PC-9 (cell line): ENCODE data around the gene CRISPLD2. TPM values are rescaled to one million over a fixed set of nuclear protein-coding genes. Genes with fewer than 3 reads are reported as not detected.

Experiments
- BruUV-seq: library from RNA; stranded (reverse); fragments of 400-500 nt; replicated peaks from 2 replicates; lab custom pipeline; 2021; lab: Mats Ljungman, UMichigan
- CTCF ChIA-PET: fragments of 300-600 bp; sonication (Branson Sonifier 250); formaldehyde crosslinking; loops from one replicate; lab custom pipeline; 2022; ENCODE audit warnings: antibody characterized with exemption; lab: Charles Lee
- POLR2A ChIA-PET: fragments of 300-600 bp; sonication (Branson Sonifier 250); formaldehyde crosslinking; loops from one replicate; lab custom pipeline; 2022; ENCODE audit warnings: antibody characterized with exemption; ENCODE audit not compliant: unreplicated experiment; lab: Charles Lee
- DNase-seq, 2 experiments: peaks; one replicate each; pipeline versions ENCODE4 v3.0.0 to v3.0.0-alpha.2; 2015 to 2022; ENCODE audit warnings: mixed read lengths in 1 of 2
- H2AFZ ChIP-seq: fragments of 200-600 bp; sonication (generic); 2 replicates; pipeline ENCODE4 v1.8.1; 2017; ENCODE audit warnings: antibody characterized with exemption
- H3F3A ChIP-seq: fragments of 200-600 bp; sonication (generic); 2 replicates; pipeline ENCODE4 v1.8.1; 2017; ENCODE audit warnings: antibody characterized with exemption, mild to moderate bottlenecking, low read depth; ENCODE audit not compliant: insufficient read depth
- H3K27ac ChIP-seq: fragments of 200-600 bp; sonication (generic); 2 replicates; pipeline ENCODE4 v1.6.1; 2016; ENCODE audit warnings: mixed run types
- H3K27me3 ChIP-seq: fragments of 200-600 bp; sonication (generic); 2 replicates; pipeline ENCODE4 v1.6.1; 2016; ENCODE audit warnings: low read depth, mixed run types; ENCODE audit not compliant: insufficient read depth
- H3K36me3 ChIP-seq: fragments of 200-600 bp; sonication (generic); 2 replicates; pipeline ENCODE4 v1.6.1; 2016; ENCODE audit warnings: low read depth, mixed run types
- H3K4me1 ChIP-seq: fragments of 200-600 bp; sonication (generic); replicated peaks from 2 replicates; pipeline ENCODE4 v1.6.1; 2016; ENCODE audit warnings: mixed run types; ENCODE audit not compliant: insufficient read depth
- H3K4me2 ChIP-seq: fragments of 200-600 bp; sonication (generic); 2 replicates; pipeline ENCODE4 v1.6.1; 2017; ENCODE audit warnings: mixed run types
- H3K4me3 ChIP-seq: fragments of 200-600 bp; sonication (generic); 2 replicates; pipeline ENCODE4 v1.6.1; 2016; ENCODE audit warnings: mixed run types
- H3K79me2 ChIP-seq: fragments of 200-600 bp; sonication (generic); 2 replicates; pipeline ENCODE4 v1.6.1; 2017; ENCODE audit warnings: low read depth, mixed run types
- H3K9me2 ChIP-seq: fragments of 200-600 bp; sonication (generic); 2 replicates; pipeline ENCODE4 v1.8.1; 2017; ENCODE audit warnings: mild to moderate bottlenecking; ENCODE audit not compliant: insufficient read depth
- H3K9me3 ChIP-seq: fragments of 200-600 bp; sonication (generic); 2 replicates; pipeline ENCODE4 v1.8.1; 2016; ENCODE audit warnings: low read depth; ENCODE audit not compliant: insufficient read depth
- H4K20me1 ChIP-seq: fragments of 200-600 bp; sonication (generic); 2 replicates; pipeline ENCODE4 v1.8.1; 2017; ENCODE audit not compliant: insufficient read depth
- EZH2 ChIP-seq: fragments of 200-600 bp; sonication (generic); IDR thresholded peaks from 2 replicates; pipeline ENCODE4 v1.8.0; 2017; ENCODE audit warnings: antibody characterized with exemption, low read depth
- intact Hi-C: fragments of 100-400 bp; cut with micrococcal nuclease; formaldehyde crosslinking; loops from one replicate; pipeline ENCODE4 v1.10.0; 2022; ENCODE audit not compliant: unreplicated experiment
- total RNA-seq: library from RNA; stranded (reverse); gene quantifications from 2 replicates; pipeline ENCODE4 v1.2.3, GENCODE V29; 2021
- TF ChIP-seq, protein P1 (sequence below): fragments of 200-600 bp; sonication (generic); conservative IDR thresholded peaks from 2 replicates; pipeline ENCODE4 v1.6.1; 2017; ENCODE audit warnings: mixed run types, antibody characterized with exemption, mild to moderate bottlenecking, moderate library complexity

Gene CRISPLD2
- total RNA-seq, 1 experiment from 2014 or later, result 18.6 TPM

GRCh38 chr16:84849751-84850150 lies 30.0 kb downstream of the CRISPLD2 start:
- CTCF ChIA-PET, result no interaction called here
- no peaks in the 10 kb centered on the region for H3K9me2 ChIP-seq
- no peak overlapping the region for H3K4me2 ChIP-seq
- no peak overlapping the region for H3K27ac ChIP-seq
- POLR2A ChIA-PET, result no interaction called here
- peaks cover 21% of the 10 kb centered on the region for H3F3A ChIP-seq
- H3K9me3 ChIP-seq, result no peaks in the 10 kb centered on the region
- BruUV-seq, result no TSS peak
- TF ChIP-seq, protein P1, sequence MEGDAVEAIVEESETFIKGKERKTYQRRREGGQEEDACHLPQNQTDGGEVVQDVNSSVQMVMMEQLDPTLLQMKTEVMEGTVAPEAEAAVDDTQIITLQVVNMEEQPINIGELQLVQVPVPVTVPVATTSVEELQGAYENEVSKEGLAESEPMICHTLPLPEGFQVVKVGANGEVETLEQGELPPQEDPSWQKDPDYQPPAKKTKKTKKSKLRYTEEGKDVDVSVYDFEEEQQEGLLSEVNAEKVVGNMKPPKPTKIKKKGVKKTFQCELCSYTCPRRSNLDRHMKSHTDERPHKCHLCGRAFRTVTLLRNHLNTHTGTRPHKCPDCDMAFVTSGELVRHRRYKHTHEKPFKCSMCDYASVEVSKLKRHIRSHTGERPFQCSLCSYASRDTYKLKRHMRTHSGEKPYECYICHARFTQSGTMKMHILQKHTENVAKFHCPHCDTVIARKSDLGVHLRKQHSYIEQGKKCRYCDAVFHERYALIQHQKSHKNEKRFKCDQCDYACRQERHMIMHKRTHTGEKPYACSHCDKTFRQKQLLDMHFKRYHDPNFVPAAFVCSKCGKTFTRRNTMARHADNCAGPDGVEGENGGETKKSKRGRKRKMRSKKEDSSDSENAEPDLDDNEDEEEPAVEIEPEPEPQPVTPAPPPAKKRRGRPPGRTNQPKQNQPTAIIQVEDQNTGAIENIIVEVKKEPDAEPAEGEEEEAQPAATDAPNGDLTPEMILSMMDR, result no peak
- no peak for TF ChIP-seq EZH2
- intact Hi-C loops, result loop anchor here (2.0 to 5.0 kb wide), 2 partner anchors 31 to 32 kb away; partner anchors contain the start of gene CRISPLD2
- no peak overlapping the region for H3K4me3 ChIP-seq
- H3K4me1 ChIP-seq, result peaks cover 24% of the 10 kb centered on the region
- H3K79me2 ChIP-seq, result no peaks in the 10 kb centered on the region
- DNase-seq, result no peak
- no peaks in the 10 kb centered on the region for H4K20me1 ChIP-seq
- H2AFZ ChIP-seq, result no peak overlapping the region
- no peaks in the 10 kb centered on the region for H3K27me3 ChIP-seq
- H3K36me3 ChIP-seq, result no peaks in the 10 kb centered on the region

- Histone ChIP-seq H3K9me3 (no peaks in the 10 kb centered on the region), H3K79me2 (no peaks in the 10 kb centered on the region), H3K27me3 (no peaks in the 10 kb centered on the region), H4K20me1 (no peaks in the 10 kb centered on the region), H3K27ac (peak overlapping the region; percentile 39; the same call in 1 of the 2 replicates), H3F3A (peaks cover 21% of the 10 kb centered on the region), H2AFZ (no peak overlapping the region), H3K9me2 (no peaks in the 10 kb centered on the region), H3K4me1 (peaks cover 24% of the 10 kb centered on the region), H3K4me2 (no peak overlapping the region), H3K36me3 (no peaks in the 10 kb centered on the region), H3K4me3 (no peak overlapping the region)
- intact Hi-C loops, result loop anchor here (1.0 to 5.0 kb wide), 5 partner anchors 8 to 64 kb away; partner anchors contain the start of gene CRISPLD2
- no peak for DNase-seq
- POLR2A ChIA-PET, result interaction anchor here (0.6 kb wide), 3 partner anchors 44 to 173 kb away, joined by 3 read pairs; no protein-coding TSS in a partner anchor
- CTCF ChIA-PET, result interaction anchor here (0.7 to 1.1 kb wide), 2 partner anchors 31 to 76 kb away, joined by 3 read pairs; no protein-coding TSS in a partner anchor
- TF ChIP-seq, protein P1, result no peak
- TF ChIP-seq EZH2, result no peak
- no TSS peak for BruUV-seq
Measured at GRCh38 chr16:84850714-84851113, 30.9 kb downstream of the CRISPLD2 start.

DNA sequence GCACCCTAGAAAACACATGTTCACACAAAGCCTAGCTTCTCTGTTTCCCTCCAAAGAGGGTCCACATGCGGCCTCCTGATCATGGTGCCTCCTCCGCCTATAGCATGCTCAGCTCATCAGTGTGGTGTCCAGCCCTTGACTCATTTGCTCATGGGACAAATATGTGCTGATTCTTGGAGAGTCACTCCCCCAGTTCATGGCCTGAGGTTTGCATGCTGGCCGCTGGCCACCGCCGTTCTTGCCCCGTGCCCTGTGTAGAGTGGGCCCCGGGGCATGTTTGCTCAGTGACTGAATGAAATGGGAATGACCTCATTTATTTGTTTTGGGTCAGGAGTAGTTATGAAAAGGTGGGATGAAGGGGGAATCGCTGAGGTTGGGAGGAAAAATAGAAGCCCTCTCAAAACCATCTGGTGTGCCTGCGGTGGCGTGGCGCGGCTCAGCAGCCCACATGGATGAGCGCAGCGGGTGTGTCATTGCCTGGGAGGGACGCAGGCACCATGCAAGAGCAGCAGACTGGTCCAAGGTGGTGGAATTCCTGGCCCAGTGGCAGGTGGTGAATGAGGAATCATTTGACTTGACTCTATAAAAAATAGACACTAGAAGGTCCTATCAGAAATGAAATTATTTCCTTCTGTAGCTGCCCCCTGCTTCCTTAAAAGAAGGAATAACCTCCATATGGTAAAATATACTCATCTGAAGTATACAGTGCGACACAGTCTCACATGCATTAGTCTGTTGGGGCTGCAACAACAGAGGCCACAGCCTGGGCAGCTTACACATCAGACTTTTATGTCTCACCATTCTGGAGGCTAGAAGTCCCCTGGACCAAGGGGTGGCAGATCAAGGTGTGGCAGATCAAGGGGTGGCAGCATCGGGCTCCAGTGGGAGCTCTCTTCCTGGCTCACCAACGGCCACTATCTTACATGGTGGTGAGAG lies 31.7 kb downstream of the CRISPLD2 start:
- ChIA-PET POLR2A (interaction anchor here (0.6 kb wide), 3 partner anchors 44 to 172 kb away, joined by 3 read pairs; no protein-coding TSS in a partner anchor), CTCF (interaction anchor here (0.7 to 1.1 kb wide), 2 partner anchors 30 to 76 kb away, joined by 3 read pairs; no protein-coding TSS in a partner anchor)

More for the DNA sequence above, 31.7 kb downstream of the CRISPLD2 start:
- peak; percentile 95 to 96 for DNase-seq
- Histone ChIP-seq H3K4me2 (peak overlapping the region; percentile 38), H3K27ac (peak overlapping the region; percentile 39), H3K36me3 (no peaks in the 10 kb centered on the region), H2AFZ (no peak overlapping the region), H3K9me2 (no peaks in the 10 kb centered on the region), H3K27me3 (no peaks in the 10 kb centered on the region), H3K4me3 (no peak overlapping the region), H3F3A (peaks cover 21% of the 10 kb centered on the region), H3K79me2 (no peaks in the 10 kb centered on the region), H3K4me1 (peaks cover 24% of the 10 kb centered on the region), H3K9me3 (no peaks in the 10 kb centered on the region), H4K20me1 (no peaks in the 10 kb centered on the region)
- no peak for TF ChIP-seq EZH2
- TF ChIP-seq, protein P1, result no peak
- intact Hi-C loops, result loop anchor here (1.0 to 5.0 kb wide), 5 partner anchors 9 to 65 kb away; partner anchors contain the start of gene CRISPLD2
- BruUV-seq, result no TSS peak
